SKM-1 treated with dmso at 0.1 percent for 144 hours (cell line): ENCODE data around the gene ZMIZ1.
"Not testable (repeated sequence)": the region's sequence is repeated elsewhere in the genome, so short reads cannot be mapped to it uniquely, and the experiment has no call there.

ENCODE experiments used
- DNase-seq: peaks from one replicate; lab custom pipeline; 2025; ENCODE audit not compliant: unreplicated experiment; lab: John Stamatoyannopoulos, UW

Gene ZMIZ1

DNA sequence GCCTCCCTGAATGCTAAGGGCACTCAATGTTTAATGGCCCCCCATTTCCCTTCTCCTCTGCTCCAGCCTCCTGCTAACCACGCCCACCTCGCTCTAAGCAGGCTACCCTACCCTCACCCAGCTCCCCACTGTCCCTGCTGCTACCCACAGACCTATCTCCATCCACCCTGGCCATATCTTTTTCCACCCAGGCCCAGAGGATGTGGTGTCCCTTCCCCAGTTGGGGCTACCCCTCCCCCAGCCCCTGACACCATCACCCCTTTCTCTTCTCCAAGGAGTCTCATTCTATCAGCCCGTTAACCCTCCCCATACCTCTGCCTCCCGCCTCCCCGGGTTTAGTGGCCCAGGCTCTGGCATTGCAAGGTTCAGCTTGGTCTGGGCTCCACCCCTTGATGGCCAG lies 249.6 kb downstream of the ZMIZ1 start:
- no peak for DNase-seq

GRCh38 chr10:79319115-79319771 lies 250.5 kb downstream of the ZMIZ1 start:
- DNase-seq: no peak

DNA sequence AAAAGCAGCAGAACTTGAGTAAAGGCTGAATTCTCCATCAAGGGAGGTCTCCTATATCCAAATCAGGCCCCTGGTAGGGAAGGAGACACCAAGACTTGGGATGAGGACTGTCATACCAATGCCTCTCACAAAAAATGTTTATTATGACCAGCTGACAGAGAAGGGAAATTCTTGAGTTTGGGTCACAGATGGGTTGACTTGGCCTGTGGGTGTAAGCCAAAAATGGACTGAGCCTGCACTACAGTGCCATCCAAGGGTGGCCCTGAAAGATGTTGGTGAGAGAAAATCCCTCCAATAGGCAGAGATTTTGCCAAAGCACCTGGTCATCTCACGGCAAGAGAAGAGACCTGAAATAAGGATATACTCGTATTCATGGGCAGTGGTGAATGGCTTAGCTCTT lies 251.6 kb downstream of the ZMIZ1 start:
- DNase-seq: no peak

GRCh38 chr10:79320820-79321493 lies 252.2 kb downstream of the ZMIZ1 start:
- peak; percentile 55 for DNase-seq

DNA sequence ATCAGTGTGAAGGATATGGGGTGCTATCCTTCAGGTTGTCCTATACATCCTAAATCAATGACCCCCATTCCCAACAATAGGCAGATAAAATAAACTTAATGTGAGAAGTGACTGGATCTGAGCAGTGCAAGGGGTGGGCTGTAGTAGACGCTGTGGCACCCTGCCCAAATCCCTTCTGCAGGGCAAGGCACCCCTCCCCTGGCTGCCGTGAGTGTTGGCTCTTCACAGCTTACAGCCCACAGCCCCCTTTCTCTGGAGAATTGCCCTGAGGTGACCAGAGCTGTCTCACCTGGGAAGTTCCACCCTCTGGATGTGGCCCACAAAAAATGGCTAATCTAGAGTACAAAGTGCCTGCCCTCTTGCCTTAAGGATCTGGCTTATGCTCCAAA lies 252.7 kb downstream of the ZMIZ1 start:
- no peak for DNase-seq

- DNase-seq: no peak
Measured at GRCh38 chr10:79321951-79322350, 253.2 kb downstream of the ZMIZ1 start.

- peak; percentile 88 for DNase-seq
Measured at GRCh38 chr10:79322616-79323543, 254.1 kb downstream of the ZMIZ1 start.

DNA sequence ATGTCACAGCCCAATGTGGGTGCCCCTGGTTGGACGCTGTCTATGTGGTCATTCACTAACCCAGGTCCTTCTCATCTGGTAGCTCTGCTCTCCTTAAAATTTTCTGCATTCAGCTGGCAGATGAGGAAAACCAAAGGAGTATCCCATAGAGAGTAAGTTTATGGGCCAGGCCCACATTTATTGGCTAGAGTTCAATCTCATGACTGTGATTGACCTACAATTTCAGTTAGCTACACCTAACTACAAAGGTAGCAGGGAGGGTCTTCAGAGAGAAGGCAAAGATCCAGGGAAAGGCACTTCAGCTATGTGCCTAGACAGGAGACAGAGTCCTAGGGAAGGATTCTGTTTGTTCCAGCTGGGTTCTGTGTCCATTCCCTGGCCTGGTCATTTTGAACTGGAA lies 254.8 kb downstream of the ZMIZ1 start:
- no peak for DNase-seq

GRCh38 chr10:79324032-79324695 lies 255.4 kb downstream of the ZMIZ1 start:
- DNase-seq: no peak

DNA sequence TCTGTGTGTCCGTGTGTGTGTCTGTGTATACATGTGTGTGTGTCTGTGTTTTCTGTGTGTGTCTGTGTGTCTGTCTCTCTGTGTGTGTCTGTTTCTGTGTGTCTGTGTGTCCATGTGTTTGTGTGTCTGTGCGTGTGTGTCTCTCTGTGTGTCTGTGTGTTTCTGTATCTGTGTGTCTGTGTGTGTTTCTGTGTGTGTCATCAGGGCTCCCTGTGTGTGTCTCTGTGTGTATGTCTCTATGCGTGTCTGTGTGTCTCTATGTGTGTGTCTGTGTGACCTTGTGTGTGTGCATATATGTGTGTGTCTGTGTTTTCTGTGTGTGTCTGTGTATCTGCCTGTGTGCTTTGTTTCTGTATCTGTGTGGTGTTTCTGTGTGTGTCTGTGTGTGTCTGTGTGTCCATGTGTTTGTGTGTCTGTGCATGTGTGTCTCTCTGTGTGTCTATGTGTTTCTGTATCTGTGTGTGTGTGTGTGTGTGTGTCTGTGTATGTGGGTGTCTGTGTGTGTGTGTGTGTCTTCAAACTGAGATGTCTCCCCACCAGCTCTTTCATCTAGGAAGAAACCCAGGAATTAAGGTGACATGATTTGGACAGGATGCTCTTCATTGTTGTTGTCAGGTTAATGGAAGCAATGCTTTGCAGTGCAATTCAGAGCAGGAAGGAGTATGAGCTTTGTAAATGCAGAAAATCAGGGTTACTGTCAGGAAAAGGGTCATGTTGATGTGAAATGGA lies 257.8 kb downstream of the ZMIZ1 start:
- no peak for DNase-seq

- no peak for DNase-seq
Measured at GRCh38 chr10:79327090-79327457, 258.3 kb downstream of the ZMIZ1 start.

DNA sequence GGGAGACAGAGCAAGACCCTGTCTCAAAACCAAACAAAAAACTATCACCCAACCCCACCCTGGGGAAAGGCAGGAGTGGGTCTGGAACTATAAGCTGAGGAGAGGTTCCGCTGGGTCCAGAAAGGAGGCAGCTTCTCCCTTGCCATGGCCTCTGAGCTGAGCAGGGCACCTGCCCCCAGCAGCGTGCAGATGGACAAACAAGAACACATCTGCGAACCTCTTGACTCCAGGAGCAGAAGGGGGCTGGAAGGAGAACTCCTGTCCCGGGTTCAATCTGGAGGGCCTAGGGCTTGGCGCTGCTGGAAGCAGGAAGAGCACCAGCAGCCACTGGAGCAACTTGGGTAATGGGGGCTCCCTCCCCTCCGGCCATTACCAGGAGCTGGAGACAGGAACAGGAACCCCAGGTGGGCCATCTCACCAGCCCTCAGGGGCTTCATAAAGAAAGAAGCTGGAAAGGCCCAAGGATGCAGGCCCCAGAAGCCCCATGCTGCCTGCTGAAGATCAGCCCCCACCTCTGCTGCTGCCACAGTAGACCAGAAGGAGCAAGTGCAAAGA lies 259.5 kb downstream of the ZMIZ1 start:
- no peak for DNase-seq

GRCh38 chr10:79328737-79329504 lies 260.2 kb downstream of the ZMIZ1 start:
- no peak for DNase-seq

- no peak for DNase-seq
Measured at GRCh38 chr10:79329529-79329928, 260.8 kb downstream of the ZMIZ1 start.

DNA sequence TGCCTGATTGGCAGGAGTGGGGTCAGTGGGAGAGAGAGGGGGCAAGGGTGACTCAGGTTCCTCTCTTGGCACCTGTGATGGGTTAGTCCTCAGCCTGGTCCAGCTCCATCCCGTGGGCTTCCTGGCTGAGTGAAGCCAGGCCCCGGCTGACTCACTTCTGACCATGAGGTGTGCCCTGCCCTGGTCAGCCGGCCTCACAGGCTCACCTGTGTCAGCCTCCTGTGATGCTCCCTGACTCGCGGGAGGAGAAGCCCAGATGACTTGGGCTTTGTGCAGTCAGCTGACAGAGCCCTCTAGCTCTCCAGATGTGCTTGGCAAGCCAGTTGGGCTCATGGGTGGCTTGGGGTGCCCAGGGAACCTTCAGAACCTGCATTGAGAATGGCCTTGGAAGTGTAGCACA lies 262.5 kb downstream of the ZMIZ1 start:
- no peak for DNase-seq

DNA sequence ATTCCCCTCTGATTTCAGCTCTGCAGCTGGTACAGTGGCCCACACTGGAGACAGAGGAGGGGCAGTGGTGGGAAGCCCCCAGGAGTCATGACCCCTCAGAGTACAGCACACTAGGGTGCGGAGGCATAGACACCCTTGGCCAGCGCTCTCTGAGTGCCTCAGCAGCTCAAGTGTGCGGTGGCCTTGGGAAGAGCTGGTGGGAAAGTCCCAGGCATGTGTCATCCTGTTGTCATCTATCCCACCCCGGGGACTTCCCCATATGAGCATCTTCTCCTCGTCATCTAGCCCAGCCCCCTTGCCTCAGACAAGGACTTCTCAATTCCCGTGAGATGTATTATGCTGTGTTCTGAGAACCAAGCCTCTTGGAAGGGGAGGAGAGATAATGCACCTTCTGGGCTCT lies 262.9 kb downstream of the ZMIZ1 start:
- DNase-seq: no peak

DNA sequence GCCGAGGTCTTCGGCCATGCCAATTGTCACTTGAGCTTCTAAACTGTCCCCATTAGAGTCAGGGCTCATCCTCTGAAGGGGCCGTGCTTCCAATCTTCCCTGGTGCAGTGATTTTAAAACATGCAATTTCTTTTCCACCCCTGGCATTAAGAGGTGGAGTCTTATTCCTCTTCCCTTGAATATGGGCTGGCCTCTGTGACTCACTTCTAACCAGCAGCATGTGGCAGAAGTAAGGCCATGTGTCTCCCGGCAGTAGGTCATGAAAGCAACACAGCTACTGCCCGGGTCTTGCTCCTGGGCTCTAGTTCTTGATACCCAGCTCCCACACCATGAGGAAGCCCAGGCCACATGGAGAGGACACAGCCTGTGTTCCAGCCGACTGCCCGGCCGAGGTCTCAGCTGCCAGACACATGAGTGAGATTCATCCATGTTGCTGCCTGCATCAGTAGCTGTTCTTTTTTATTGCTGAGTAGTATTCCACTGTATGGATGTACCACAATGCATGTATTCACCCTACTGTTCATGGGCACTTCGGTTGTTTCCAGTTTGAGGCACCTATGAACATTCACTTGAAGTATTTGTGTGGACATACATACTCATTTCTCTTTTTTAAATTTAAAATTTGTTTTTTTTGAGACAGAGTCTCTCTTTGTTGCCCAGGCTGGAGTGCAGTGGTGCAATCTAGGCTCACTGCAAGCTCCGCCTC lies 264.0 kb downstream of the ZMIZ1 start:
- DNase-seq: not testable (repeated sequence)

DNA sequence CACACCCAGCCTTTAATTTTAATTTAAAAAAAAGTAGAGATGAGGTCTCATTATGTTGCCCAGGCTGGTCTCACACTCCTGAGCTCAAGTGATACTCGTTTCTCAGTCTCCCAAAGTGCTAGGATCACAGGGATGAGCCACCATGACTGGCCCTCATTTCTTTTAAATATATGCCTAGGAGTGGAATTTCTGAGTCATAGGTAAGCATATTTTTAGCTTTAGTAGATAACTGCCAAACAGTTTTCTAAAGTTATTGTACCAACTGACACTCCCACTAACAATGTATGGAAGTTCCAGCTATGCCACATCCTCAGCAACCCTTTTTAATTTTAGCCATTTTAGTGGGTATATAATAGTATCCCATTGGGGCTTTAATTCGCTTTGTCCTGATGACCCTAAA lies 264.7 kb downstream of the ZMIZ1 start:
- no peak for DNase-seq

DNA sequence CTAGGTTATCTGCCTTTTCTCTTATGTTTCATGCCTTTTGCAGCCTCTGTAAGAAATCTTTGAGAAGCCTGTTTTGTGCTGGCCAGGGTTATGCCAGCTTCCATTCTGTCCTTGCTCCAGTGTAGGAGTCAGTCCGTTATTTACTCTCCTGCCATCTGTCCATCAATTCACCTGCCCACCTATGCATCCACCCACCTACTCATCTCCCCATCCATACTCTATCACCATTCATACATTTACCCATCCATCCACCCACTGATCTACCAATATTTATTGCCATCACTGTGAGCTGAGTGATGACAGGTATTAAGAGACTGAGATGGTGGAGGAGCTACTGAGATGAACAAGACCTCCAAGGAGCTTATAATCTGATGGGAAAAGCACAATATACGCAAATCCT lies 265.8 kb downstream of the ZMIZ1 start:
- DNase-seq: no peak
